EH (cell line): ENCODE data around the gene COX4I1.
"Not testable (repeated sequence)": the region's sequence is repeated elsewhere in the genome, so short reads cannot be mapped to it uniquely, and the experiment has no call there.

ENCODE experiments used
- DNase-seq: peaks from one replicate; pipeline ENCODE4 v3.0.0-alpha.2; 2015; ENCODE audit warnings: low read depth

The COX4I1 gene

DNA sequence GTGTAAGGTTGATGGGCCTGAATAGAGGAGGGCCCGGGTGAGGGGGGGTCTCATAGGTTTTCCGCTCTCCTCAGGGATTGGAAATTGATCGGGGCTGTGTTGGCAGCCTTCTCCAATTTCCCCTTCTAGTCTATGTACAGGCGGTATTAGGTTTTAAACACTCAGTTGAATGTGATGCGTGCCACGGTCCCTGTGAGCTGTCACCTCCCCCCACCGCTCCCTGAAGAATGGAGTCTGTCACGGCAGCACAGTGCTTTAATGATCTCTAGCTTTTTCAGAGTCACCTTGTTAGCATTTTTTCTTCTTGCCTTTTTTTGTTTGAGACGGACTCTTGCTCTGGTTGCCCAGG lies 800 bp downstream of the COX4I1 start:
- DNase-seq: peak; percentile 58

DNA sequence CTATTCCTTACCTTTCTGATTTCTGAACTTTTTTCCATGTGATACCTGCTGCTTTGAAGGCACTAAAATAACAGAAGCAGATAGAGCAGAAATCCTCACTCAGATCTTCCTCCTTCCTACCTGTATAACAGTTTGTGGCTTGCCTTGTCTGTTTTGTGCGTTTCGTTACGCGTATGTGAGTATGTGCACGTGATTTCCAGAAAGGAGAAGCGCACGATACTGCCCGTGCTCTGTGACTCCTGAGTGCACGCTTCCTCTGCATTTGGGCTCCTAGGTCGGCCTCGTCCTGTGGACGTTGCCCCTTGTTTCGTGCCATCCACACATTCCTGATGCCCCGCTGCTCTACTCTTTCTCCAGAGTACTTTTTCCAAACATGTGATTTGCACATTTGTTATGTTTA lies 4.1 kb downstream of the COX4I1 start:
- no peak for DNase-seq

DNA sequence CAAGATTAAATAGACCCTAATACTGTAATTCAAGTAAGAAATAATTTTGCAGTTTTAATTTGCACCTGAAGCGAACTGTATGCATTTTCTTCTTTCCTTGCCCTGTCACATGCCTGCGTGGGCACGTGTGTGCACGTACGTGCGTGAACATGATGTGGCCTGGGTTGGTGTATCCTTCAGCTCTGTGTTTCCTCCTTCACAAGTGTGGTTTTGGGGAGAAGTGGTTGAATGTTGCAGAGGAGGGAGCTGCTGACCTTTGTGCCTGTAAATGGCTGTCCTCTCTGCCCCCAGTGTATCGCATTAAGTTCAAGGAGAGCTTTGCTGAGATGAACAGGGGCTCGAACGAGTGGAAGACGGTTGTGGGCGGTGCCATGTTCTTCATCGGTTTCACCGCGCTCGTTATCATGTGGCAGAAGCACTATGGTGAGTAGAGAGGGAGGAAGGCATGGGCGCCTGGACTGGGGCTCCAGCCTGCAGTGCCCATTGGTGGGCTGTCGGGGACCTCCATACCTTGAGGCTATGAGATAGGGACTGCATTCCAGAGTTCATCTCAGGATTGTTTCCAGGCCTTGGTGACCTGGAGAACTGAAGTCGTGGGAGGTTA lies 6.0 kb downstream of the COX4I1 start:
- DNase-seq: no peak

DNA sequence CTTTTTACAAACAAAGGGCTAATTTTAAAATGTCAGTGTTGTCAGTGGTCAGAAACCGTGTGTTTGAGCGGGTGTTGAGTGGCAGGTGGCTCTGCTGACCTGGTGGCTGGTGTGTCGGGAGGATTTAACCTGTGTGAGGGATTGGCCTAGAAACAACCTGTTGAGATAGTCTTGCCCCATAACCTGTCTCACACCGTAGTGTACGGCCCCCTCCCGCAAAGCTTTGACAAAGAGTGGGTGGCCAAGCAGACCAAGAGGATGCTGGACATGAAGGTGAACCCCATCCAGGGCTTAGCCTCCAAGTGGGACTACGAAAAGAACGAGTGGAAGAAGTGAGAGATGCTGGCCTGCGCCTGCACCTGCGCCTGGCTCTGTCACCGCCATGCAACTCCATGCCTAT lies 7.0 kb downstream of the COX4I1 start:
- no peak for DNase-seq

DNA sequence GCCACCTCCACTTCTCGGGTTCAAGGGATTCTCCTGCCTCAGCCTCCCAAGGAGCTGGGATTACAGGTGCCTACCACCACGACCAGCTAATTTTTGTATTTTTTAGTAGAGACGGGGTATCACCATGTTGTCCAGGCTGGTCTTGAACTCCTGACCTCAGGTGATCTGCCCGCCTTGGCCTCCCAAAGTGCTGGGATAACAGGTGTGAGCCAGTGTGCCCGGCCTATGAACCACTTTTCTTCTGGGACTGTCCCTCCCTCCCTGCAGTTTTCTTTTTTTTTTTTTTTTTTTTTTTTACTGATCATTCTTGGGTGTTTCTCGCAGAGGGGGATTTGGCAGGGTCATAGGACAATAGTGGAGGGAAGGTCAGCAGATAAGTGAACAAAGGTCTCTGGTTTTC lies 7.8 kb downstream of the COX4I1 start:
- DNase-seq: not testable (repeated sequence)

DNA sequence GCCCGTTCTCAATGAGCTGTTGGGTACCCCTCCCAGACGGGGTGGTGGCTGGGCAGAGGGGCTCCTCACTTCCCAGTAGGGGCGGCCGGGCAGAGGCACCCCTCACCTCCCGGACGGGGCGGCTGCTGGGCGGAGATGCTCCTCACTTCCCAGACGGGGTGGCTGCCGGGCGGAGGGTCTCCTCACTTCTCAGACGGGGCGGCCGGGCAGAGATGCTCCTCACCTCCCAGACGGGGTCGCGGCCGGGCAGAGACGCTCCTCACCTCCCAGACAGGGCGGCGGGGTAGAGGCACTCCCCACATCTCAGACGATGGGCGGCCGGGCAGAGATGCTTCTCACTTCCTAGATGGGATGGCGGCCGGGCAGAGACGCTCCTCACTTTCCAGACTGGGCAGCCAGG lies 8.6 kb downstream of the COX4I1 start:
- not testable (repeated sequence) for DNase-seq

DNA sequence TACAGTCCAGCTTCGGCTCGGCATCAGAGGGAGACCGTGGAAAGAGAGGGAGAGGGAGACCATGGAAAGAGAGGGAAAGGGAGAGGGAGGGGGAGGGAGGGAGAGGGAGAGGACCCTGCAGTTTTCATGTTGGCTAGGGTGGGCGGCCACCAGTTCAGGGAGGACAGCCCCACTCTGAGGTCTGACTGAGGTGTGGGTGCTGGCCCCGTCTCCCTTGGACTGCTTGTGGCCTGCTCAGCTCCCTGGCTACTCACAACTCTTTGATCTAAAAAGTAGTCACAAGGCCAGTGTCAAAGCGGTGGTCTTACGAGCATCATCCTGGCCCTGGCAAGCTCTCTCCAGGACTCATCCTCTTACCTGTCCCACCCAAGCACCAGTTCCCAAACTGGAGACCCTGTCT lies 9.4 kb downstream of the COX4I1 start:
- no peak for DNase-seq

DNA sequence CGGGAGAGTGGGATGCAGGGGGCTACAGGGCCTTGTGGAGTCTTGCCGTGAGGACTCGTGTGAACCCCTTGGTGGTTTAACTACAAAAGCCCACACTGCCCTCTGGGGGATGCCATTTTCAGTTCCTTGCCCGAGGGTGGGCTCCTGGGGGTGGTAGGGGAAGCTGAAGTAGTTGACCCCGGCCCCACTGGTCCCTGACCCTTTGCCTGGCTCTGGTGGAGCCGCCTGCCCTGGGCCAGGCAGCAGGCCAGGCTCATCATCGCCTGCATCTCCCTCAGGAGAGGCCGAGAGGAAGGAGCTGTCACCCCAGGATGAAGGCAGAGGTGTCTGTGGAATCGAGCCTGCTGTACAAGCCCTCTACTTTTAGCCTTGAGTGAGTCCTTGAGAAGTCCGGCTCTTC lies 10.2 kb downstream of the COX4I1 start:
- no peak for DNase-seq

DNA sequence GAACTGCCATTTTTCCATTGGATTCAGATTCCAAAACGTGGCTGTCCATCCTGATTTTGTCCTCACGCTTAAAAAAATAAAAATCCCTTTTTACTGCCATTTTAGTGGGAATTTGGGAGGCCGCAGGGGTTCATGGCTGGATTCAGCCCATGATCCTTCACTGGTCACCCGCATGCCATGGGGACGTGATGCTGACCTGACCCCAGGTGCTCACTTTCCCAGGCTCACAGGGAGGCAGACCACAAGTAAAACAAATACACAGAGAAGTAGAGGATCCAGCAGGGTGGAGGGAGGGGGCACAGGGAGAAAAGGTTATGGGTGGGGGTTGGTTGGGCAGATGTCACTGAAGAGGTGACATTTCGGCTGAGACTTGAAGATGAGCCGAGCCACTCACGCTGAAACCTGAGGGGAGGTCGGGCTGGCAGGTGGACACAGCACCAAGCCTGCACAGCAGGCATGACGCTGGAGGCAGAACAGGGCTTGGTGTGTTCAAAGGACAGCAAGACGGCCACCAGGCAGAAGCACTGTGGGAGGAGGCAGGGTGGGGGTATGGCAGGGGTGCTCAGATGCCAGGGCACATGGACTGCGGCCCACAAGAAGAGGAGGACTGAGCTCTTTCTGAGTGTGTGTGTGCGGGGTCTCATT lies 10.7 kb downstream of the COX4I1 start:
- DNase-seq: no peak

DNA sequence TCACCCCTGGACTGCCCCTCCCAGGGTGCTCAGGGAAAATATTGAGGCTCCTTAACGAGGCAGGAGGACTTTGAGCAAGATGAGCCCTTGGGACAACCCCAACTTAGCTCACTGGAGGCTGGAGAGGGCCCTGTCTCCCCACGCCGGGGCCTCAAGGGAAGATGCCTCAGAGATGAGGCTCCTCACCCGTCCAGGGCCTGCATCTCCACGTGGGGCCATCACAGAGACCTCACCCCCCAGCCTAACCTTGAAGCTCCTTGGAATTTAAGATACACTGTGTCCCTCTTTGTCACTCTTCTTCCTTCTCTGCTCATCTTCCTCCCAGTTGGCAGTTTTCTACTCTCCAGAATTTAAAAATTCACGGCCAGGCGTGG lies 11.2 kb downstream of the COX4I1 start:
- DNase-seq: no peak

DNA sequence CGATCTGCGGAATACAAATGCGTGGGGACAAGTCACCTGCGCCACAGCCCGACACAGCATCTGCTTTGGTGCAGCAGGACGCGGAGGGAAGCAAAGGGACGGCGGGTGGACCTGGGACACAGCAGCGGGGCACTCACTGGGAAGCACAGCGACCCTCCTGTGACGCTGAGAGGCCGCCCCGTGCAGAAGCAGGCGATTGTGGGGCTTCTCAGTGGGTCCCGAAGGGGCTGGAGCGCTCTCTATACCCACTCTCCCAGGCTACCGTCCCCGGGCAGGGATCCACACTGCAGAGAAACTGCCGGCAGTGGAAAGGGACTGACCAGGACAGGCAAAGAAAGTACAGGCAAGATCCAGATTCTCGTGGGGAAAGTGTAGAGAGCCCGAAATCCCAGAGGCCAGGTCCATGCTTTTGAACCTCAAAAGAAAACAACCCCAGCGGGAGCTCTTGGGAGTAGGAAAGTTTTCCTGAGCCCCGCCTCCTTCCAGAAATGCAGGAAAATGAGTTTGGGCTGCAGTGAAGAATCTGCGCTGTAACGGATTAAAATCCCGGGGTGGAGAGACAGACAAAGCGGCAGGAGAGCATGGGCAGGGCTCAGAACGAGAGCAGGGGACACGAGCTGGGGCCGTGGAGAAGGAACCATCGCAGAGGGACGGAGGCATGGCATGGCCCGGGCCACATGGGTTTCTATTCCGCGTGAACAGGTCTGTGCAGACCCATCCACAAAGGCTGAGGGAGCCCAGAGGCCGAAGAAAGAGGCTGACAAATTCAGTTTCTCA lies 12.7 kb downstream of the COX4I1 start:
- DNase-seq: peak; percentile 16

DNA sequence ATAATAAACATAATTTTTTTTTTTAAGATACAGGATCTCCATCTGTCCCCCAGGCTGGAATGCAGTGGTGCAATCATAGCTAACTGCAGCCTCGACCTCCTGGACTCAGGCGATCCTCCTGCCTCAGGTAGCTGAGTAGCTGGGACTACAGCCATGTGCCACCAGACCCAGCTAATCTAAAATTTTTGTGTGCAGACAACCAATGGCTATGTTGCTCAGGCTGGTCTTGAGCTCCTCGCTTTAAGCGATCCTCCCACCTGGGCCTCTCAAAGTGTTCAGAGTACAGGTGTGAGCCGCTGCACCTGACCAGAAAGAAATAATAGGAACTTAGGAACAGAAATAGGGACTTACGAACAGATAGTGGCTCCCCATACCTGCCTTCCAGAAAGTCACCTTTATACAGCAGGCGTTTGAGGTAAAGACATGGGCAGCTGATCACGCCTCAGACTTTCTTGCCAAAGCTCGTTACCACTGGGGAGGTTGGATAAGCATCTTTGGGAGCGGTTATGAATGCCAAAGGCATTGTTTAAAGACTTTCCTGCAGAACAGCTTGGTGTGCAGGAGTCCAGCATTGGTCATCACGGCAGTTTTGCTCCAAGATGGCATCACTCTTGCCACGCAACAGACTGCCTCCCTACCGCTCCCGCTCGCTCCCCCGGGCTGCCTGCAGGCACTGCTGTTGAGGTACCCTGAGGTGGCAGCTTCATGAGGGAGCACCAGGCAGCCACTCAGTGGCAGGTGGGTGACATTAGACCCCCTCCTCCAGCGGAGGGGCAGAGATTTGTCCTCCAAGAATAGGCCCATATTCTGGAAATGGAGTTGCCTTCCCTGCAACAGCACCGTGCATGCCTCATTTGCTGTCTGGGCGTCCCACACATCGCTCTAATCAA lies 13.6 kb downstream of the COX4I1 start:
- no peak for DNase-seq

DNA sequence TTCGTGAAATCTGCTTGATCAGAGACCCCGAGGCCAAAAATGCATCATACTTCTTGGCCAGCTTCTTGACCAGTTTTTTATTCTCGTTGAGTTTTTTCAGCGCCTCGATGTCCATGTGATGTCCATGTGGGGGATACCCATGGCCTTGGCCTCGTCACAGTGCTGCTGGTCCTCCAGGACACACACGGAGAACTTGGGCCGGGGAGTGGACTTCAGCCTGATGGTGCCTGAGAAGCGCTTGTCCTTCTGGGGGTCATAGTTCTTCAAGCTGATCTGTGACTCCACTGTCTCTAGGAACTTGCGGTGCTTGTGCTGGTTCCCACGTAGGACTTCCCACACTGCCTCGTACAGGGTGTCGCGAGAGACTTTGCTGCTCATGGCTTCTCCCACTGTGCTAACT lies 16.7 kb downstream of the COX4I1 start:
- no peak for DNase-seq

DNA sequence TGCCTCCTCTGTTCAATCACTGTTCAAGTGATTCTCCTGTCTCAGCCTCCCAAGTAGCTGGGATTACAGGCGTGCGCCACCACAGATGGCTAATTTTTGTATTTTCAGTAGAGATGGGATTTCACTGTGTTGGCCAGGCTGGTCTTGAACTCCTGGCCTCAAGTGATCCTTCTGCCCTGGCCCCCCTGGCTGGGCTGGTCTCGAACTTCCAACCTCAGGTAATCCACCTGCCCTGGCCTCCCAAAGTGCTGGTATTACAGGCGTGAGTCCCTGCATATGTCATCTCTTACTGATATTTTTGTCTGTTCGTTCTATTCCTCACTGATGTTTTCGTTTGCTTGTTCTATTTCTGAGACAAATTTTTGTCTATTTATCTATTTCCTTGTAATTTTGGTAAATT lies 17.7 kb downstream of the COX4I1 start:
- DNase-seq: not testable (repeated sequence)

DNA sequence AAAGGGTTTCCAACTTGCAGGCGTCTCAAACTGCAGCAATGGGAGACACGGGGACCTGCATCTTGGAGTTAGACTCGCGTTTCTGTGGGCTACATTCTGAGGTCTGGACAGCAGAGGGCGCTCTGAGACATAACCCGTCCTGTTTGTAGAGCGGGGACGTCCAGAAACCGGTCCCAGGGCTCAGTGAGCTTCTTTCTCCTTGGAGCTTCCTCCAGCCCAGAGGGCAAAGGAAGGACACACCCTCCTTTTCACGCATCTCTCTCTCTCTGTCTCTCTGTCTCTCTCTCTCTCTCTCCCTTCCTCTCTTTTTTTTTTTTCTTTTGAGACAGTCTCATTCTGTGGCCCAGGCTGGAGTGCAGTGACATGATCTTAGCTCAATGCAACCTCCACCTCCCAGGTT lies 19.8 kb downstream of the COX4I1 start:
- DNase-seq: peak; percentile 78

DNA sequence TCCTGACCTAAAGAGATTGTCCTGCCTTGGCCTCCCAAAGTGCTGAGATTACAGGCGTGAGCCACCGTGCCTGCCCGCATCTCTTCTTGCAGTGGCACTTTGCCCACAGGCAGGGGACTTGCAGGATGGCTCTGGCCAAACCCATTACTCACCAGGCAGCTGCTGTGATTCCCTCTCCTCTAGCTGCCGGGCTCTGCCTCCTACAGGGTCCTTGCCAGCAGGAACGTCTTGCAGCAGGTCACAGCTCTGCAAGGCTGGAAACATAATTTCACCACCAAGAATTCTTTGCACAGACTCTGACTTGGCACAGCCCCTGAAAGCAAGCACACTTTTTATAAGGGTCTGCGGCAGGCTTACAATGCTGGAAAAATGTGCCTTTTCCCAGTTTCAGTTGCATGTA lies 20.3 kb downstream of the COX4I1 start:
- no peak for DNase-seq

DNA sequence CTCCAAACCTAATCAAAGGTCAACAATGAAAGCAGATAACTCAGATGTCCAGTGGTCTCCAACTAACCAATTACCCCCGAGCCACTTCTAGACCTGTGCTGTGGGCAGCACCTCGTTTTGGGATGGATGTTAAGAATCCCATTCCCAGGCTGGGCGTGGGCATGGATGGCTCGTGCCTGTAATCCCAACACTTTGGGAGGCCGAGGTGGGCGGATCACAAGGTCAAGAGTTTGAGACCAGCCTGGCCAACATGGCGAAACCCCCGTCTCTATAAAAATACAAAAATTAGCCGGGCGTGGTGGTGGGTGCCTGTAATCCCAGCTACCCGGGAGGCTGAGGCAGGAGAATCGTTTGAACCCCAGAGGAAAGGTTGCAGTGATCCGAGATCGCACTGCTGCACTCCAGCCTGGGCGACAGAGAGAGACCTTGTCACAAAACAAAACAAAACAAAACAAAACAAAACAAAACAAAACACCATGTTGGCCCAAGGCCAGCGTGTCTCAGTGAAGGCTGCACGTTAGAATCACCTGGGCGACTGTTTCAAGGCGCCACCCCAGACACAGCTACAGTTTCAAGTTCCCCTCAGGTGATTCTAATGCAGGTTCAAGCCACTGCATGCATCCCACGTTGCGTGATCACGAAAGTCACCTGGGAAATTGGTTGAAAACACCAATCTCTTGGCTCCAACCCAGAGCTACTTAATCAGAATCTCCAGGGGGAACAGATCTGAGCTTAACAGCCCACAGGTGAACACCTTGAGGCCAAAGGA lies 21.3 kb downstream of the COX4I1 start:
- no peak for DNase-seq

DNA sequence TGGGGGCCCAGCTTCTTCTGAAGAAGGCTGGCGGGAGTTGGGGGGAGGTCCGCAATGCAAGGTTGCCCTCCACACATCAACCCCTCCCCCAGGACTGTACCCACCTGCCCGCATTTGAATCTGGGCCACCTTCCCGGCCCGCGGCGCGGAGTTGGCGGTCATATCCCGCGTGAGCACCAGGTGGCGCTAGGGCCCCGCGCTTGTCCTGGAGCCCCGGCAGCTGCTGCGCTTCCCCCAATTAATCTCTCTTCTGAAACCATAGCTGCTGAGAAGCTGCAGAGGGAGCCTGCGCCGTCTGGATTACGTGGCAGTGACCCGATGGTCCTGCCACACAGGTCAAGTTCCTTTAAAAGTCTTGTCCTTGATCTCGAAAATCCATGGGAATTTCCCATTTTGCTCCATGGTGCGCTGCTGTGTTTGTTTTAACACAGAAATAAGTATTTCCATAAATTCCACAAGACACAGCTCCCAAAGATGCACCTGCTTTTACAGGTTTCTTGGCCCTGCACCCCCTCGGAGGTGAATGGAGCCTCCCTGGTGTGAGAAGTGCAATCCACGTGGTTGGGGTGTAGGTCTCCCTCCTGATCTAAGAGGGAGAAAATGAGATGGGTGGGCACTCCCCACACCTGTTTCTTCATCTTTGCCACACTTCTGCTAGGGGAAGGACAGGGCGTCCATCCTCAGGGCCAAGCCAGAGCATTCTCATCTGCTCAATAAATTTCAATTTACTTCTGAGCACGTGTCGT lies 22.1 kb downstream of the COX4I1 start:
- peak; percentile 82 for DNase-seq

DNA sequence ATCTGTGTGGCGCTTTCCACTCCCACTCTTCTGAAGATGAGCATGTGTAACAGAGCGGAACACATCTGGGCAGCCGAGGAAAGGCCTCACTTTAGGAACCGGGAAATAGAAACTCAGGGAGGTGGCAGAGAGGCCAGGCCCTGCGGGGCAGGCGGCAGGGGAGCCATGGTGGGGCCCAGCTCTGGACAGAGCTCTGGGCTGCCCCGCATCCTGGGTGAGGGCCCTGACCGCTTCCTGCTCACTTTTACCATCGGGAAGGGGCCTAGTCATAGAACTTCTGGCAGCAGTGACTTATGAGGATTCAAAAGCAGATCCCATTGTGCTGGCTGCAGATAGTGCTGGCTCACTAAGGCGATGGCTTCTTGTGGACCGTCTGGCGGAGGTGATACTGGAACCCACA lies 22.6 kb downstream of the COX4I1 start:
- no peak for DNase-seq

DNA sequence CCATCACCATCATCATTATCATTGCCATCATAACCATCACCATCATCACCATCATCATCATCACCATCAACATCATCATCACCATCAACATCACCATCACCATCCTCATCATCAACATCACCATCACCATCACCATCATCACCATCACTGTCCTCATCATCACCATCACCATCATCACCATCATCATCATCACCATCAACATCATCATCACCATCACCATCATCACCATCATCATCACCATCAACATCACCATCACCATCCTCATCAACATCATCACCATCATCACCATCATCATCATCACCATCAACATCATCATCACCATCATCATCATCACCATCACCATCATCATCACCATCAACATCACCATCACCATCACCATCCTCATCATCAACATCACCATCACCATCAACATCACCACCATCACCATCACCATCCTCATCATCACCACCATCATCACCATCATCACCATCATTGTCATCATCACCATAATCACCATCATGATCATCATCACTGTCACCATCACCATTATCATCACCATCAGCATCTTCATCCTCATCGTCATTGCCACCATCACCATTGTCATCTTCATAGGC lies 23.9 kb downstream of the COX4I1 start:
- no peak for DNase-seq
